ENCODE measurements around the gene XYLT2. TPM values are rescaled to one million over a fixed set of nuclear protein-coding genes. Genes with fewer than 3 reads are reported as not detected.
A peak's percentile ranks its signal among the peaks of the same experiment; 100 is the strongest.

Gene XYLT2
- total and polyA plus RNA-seq, 10 of the 15 experiments (the other 5 are each of a cell fraction or from before 2014, with no cell fraction given), result 0.82 to 20.6 (median 13.0) TPM

- TF ChIP-seq NR2C2 (IDR thresholded peaks at IDR 0.05; ENCODE audit: borderline replicate concordance, control insufficient read depth, insufficient read length, low read depth) (no peak), MYC (IDR thresholded peaks at IDR 0.05; ENCODE audit: insufficient read depth, insufficient read length, insufficient replicate concordance, low read length, severe bottlenecking) (peak; percentile 78), HDGF (IDR thresholded peaks at IDR 0.05) (no peak; the same call in 1 of the 2 replicates)
These were observed 27.0 kb downstream of the XYLT2 start, which contains the start of the genes EME1 and MRPL27 (continued) for GRCh38 chr17:50372758-50373556.

DNA sequence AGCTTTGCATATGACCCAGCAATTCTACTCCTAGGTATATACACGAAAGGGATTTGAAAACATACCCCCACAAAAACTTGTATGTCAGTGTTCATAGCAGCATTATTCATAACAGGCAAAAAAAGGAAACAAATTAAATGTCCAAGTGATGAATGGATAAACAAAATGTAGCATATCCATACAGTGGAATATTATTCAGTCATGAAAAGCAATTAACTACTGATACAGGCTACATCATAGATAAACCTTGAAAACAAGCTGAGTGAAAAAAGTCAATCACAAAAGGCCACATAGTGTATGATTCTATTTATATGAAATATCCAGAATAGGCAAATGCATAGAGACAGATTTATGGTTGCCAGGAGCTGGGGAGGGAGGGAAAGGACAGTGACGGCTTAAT, 27.8 kb downstream of the XYLT2 start:
- H4K20me1 ChIP-seq (ENCODE audit: control insufficient read depth, insufficient read depth), result no peaks in the 10 kb centered on the region
- no peak for FAIRE-seq
- peaks cover 27% of the 10 kb centered on the region for H3K79me2 ChIP-seq (ENCODE audit: control insufficient read depth, insufficient read depth, low read length)
- no peaks in the 10 kb centered on the region; the same call in 1 of the 2 replicates for H3K4me1 ChIP-seq (ENCODE audit: control insufficient read depth, insufficient read depth, low read length)
- ChIA-PET POLR2A (interaction anchor here (0.6 to 1.5 kb wide), 4 partner anchors 16 to 28 kb away, joined by 3 to 4 read pairs (median 3); partner anchors contain the start of gene XYLT2), RAD21 (ENCODE audit: unreplicated experiment) (interaction anchor here (1.2 kb wide), 1 partner anchor 17 kb away, joined by 7 read pairs; no protein-coding TSS in a partner anchor), SMC1A (ENCODE audit: uncharacterized antibody, unreplicated experiment) (interaction anchor here (1.1 kb wide), 1 partner anchor 23 kb away, joined by 6 read pairs; no protein-coding TSS in a partner anchor), CTCF (interaction anchor here (0.6 to 5.9 kb wide), 5 partner anchors 12 to 173 kb away, joined by 3 to 48 read pairs (median 6); partner anchors contain the start of gene LRRC59)
- no TSS peak for BruUV-seq (replicated peaks)
- H3K36me3 ChIP-seq (ENCODE audit: control insufficient read depth in 2 of 2, insufficient read depth in 2 of 2, low read length in 1 of 2), result peaks cover 8 to 16% of the 10 kb centered on the region in 2 experiments
- in situ Hi-C loops (cut with MboI), result no loop called here
- H3K4me2 ChIP-seq (ENCODE audit: control insufficient read depth, insufficient read depth), result peak overlapping the region; percentile 67
- peak overlapping the region; percentile 72 for H3K4me3 ChIP-seq
- no peak for DNase-seq (ENCODE audit: low read depth, low spot score)
- no peak for ATAC-seq
- no peaks in the 10 kb centered on the region for H3K27me3 ChIP-seq (replicated peaks in 1 of 2; ENCODE audit: control insufficient read depth in 2 of 2, insufficient read depth in 2 of 2, low read length in 1 of 2)
- peak overlapping the region; percentile 95 for H3K27ac ChIP-seq (ENCODE audit: control insufficient read depth, insufficient read depth)
- H3K9ac ChIP-seq (ENCODE audit: control insufficient read depth, insufficient read depth, low read length), result peak overlapping the region; percentile 78
- no peaks in the 10 kb centered on the region for H3K9me3 ChIP-seq (replicated peaks; ENCODE audit: control insufficient read depth, insufficient read depth, low read length)
- intact Hi-C loops (cut with micrococcal nuclease; ENCODE audit: unreplicated experiment), result no loop called here
- WGBS (ENCODE audit: insufficient coverage, insufficient replicate concordance, low lambda C conversion rate, missing lambda C conversion rate), result 63% methylated on average over 2 of the region's 2 CpGs
- H2AFZ ChIP-seq (ENCODE audit: control insufficient read depth, low read depth, low read length), result no peak overlapping the region; the same call in 1 of the 2 replicates
- TF ChIP-seq E2F8 (IDR thresholded peaks at IDR 0.05; ENCODE audit: low read depth, partially characterized antibody), result no peak
- TF ChIP-seq ZNF384 (IDR thresholded peaks at IDR 0.05; ENCODE audit: borderline replicate concordance, low read depth, low read length), result no peak
- TF ChIP-seq FOXM1 (IDR thresholded peaks at IDR 0.05; ENCODE audit: low read depth, low read length), result no peak
- TF ChIP-seq CREB1 (IDR thresholded peaks at IDR 0.05; ENCODE audit: low read depth), result no peak
- TF ChIP-seq NRF1 (conservative IDR thresholded peaks at IDR 0.05; ENCODE audit: low read depth, low read length), result no peak
- no peak for TF ChIP-seq NFYB (IDR thresholded peaks at IDR 0.05; ENCODE audit: insufficient read depth, low read depth, low read length)
- TF ChIP-seq CBX5 (IDR thresholded peaks at IDR 0.05; ENCODE audit: low read depth), result no peak
- TF ChIP-seq SP1 (IDR thresholded peaks at IDR 0.05; ENCODE audit: low read depth, low read length), result no peak

Data from GM12878 (cell line).